Heart left ventricle (tissue), 13 donors: ENCODE measurements around the gene FAM199X.

ENCODE experiments used
- CTCF ChIP-seq, 12 donors: fragments of 200-600 bp; sonication (generic) in 4 of 12; IDR thresholded peaks; one replicate each; pipeline versions ENCODE4 v1.5.0 to v1.8.0; 2018 to 2022; ENCODE audit warnings: antibody characterized with exemption in 12 of 12, mild to moderate bottlenecking in 5 of 12
- POLR2A ChIP-seq, 2 donors: fragments of 450-650 bp; IDR thresholded peaks; one replicate each; pipeline ENCODE4 v1.6.1; 2017; ENCODE audit warnings: antibody characterized with exemption in 2 of 2, mild to moderate bottlenecking in 2 of 2, moderate library complexity in 2 of 2
- donor health status: ischemic (EF 13 %, LVEDD 7.1; RV severe dilation, severe dysfunction).
- donor health status: DM: no; HTN: yes; CAD: no.
- donor health status: DM: no; HTN: no; CAD: no.
- donor health status: ischemic (EF 25% LVEDD 6.9; RV normal size, moderate dysfunction).
- donor health status: ischemic (EF 25% LVEDD 5.7; RV mildly dilated, moderate dysfunction).
- donor health status: ischemic (EF 35%, LVEDD 5.7; RV mildly dilated, moderate dysfunction).
- donor health status: nonischemic (EF 11% LVEDD 7.7; RV severe dilation, severe dysfunction).
- donor health status: DM: yes; HTN: yes; CAD: no.
- donor health status: PGD.
- donor health status: ischemic (EF 29% LVEDD 5.4; RV normal size, mild dysfunction).
- donor health status: nonischemic (EF 23%, LVEDD 6.1; RV moderate dilation, normal function).

GRCh38 chrX:104126856-104127255 lies 39.4 kb upstream of the FAM199X start:
- TF ChIP-seq CTCF (IDR thresholded peaks at IDR 0.05) (no peak), POLR2A (IDR thresholded peaks at IDR 0.05) (no peak)
